A673 (cell line): ENCODE results near the gene MRPL50. TPM values are rescaled to one million over a fixed set of nuclear protein-coding genes. Genes with fewer than 3 reads are reported as not detected.

Experiments used
- BruUV-seq: library from RNA; stranded (reverse); fragments of 400-500 nt; replicated peaks from 2 replicates; lab custom pipeline; 2021; lab: Mats Ljungman, UMichigan
- CTCF ChIA-PET: fragments of 300-600 bp; sonication (Branson Sonifier 250); formaldehyde crosslinking; loops from one replicate; lab custom pipeline; 2022; ENCODE audit warnings: antibody characterized with exemption; lab: Charles Lee
- POLR2A ChIA-PET: fragments of 300-600 bp; sonication (Branson Sonifier 250); formaldehyde crosslinking; loops from one replicate; lab custom pipeline; 2022; ENCODE audit warnings: antibody characterized with exemption; ENCODE audit not compliant: low non-redundant PET; lab: Charles Lee
- DNase-seq: peaks from one replicate; pipeline ENCODE4 v3.0.0-alpha.2; 2015; ENCODE audit warnings: low spot score
- H3K27ac ChIP-seq: fragments of 200-600 bp; sonication (generic); 2 replicates; pipeline ENCODE4 v1.5.1; 2016; ENCODE audit warnings: mixed run types, low read depth, mild to moderate bottlenecking, mixed read lengths, antibody characterized with exemption, low read length; ENCODE audit not compliant: poor library complexity, severe bottlenecking
- H3K27me3 ChIP-seq: fragments of 200-600 bp; sonication (generic); replicated peaks from 2 replicates; pipeline ENCODE4 v1.6.1; 2017; ENCODE audit warnings: mixed run types, low read depth, mild to moderate bottlenecking, mixed read lengths, antibody characterized with exemption, low read length; ENCODE audit not compliant: insufficient read depth, poor library complexity
- H3K36me3 ChIP-seq: fragments of 200-600 bp; sonication (generic); 2 replicates; pipeline ENCODE4 v1.6.1; 2016; ENCODE audit warnings: mixed run types, mild to moderate bottlenecking, mixed read lengths, antibody characterized with exemption, low read length; ENCODE audit not compliant: insufficient read depth, poor library complexity, severe bottlenecking
- H3K4me1 ChIP-seq: fragments of 200-600 bp; sonication (generic); 2 replicates; pipeline ENCODE4 v1.6.1; 2017; ENCODE audit warnings: mixed run types, mild to moderate bottlenecking, mixed read lengths, antibody characterized with exemption, low read length; ENCODE audit not compliant: insufficient read depth, poor library complexity, severe bottlenecking
- H3K4me3 ChIP-seq: fragments of 200-600 bp; sonication (generic); 2 replicates; pipeline ENCODE4 v1.5.1; 2016; ENCODE audit warnings: low read depth, mixed run types, mild to moderate bottlenecking, mixed read lengths, low read length; ENCODE audit not compliant: poor library complexity, severe bottlenecking
- H3K9me3 ChIP-seq: fragments of 200-600 bp; sonication (generic); 2 replicates; pipeline ENCODE4 v1.6.1; 2016; ENCODE audit warnings: mixed run types, low read depth, mild to moderate bottlenecking, mixed read lengths, antibody characterized with exemption, low read length; ENCODE audit not compliant: poor library complexity, severe bottlenecking
- EZH2 ChIP-seq: fragments of 200-600 bp; sonication (generic); IDR thresholded peaks from 2 replicates; pipeline ENCODE4 v1.6.1; 2017; ENCODE audit warnings: borderline replicate concordance, low read depth, mild to moderate bottlenecking, mixed read lengths, antibody characterized with exemption, low read length; ENCODE audit not compliant: poor library complexity, severe bottlenecking
- intact Hi-C: fragments of 100-400 bp; cut with micrococcal nuclease; formaldehyde crosslinking; loops from one replicate; pipeline ENCODE4 v1.10.0; 2022; ENCODE audit not compliant: unreplicated experiment
- total RNA-seq: library from RNA; stranded (reverse); gene quantifications from 2 replicates; pipeline ENCODE4 v1.2.3, GENCODE V29; 2021
- TF ChIP-seq, protein P1 (sequence below): fragments of 300-800, 200-600 bp; sonication (generic); conservative IDR thresholded peaks from 2 replicates; pipeline ENCODE4 v1.5.1; 2017; ENCODE audit warnings: low read depth, mild to moderate bottlenecking, antibody characterized with exemption, low read length, moderate library complexity, mixed read lengths

MRPL50 gene
- total RNA-seq, 1 experiment from 2014 or later = 17.0 TPM

DNA sequence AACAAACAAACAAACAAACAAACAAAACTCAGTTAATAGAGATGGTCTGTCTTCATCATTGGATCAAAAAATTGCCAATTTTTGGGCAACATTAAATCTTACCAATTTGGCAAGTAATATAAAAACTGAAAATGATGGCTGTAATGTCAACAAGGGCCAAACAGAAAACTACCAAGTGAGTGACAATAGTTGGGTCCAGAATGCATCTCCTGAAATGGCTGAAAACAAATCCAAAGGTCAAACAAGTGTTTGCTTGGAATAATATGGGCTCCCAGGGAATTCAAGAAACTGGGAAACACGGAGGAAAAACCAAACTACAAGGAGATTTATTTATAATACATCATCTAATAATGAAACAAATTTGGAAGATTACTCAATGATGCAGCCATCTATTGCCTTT lies 38.7 kb downstream of the MRPL50 start:
- H3K36me3 ChIP-seq = no peaks in the 10 kb centered on the region
- no peak overlapping the region for H3K27ac ChIP-seq
- ChIA-PET CTCF (no interaction called here), POLR2A (no interaction called here)
- no TSS peak for BruUV-seq
- H3K27me3 ChIP-seq = no peaks in the 10 kb centered on the region
- no peak overlapping the region for H3K4me3 ChIP-seq
- no peaks in the 10 kb centered on the region for H3K9me3 ChIP-seq
- H3K4me1 ChIP-seq = no peaks in the 10 kb centered on the region
- intact Hi-C loops = no loop called here
- TF ChIP-seq EZH2 = no peak
- TF ChIP-seq, protein P1, sequence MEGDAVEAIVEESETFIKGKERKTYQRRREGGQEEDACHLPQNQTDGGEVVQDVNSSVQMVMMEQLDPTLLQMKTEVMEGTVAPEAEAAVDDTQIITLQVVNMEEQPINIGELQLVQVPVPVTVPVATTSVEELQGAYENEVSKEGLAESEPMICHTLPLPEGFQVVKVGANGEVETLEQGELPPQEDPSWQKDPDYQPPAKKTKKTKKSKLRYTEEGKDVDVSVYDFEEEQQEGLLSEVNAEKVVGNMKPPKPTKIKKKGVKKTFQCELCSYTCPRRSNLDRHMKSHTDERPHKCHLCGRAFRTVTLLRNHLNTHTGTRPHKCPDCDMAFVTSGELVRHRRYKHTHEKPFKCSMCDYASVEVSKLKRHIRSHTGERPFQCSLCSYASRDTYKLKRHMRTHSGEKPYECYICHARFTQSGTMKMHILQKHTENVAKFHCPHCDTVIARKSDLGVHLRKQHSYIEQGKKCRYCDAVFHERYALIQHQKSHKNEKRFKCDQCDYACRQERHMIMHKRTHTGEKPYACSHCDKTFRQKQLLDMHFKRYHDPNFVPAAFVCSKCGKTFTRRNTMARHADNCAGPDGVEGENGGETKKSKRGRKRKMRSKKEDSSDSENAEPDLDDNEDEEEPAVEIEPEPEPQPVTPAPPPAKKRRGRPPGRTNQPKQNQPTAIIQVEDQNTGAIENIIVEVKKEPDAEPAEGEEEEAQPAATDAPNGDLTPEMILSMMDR = no peak
- DNase-seq = no peak

DNA sequence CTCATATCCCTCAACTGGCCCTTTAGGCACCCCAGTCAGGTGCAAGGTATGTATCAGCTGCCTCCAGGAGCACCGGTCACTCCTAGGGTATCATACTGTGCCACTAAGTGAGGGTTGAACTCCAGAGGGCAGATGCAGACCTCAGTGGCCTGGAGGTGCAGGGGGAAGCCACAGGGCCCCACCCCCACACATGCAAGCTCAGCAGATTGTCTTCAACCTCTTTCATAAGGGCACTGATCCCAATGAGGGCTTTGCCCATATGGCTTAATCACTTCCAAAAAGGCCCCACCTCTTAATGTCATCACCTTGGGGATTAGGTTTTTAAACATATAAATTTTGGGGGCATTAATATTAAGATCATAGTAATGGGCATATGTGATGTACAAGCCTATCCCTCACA lies 41.8 kb downstream of the MRPL50 start:
- Histone ChIP-seq H3K4me3 (no peak overlapping the region), H3K4me1 (no peaks in the 10 kb centered on the region), H3K9me3 (no peaks in the 10 kb centered on the region), H3K27me3 (no peaks in the 10 kb centered on the region), H3K36me3 (no peaks in the 10 kb centered on the region), H3K27ac (no peak overlapping the region)
- no peak for DNase-seq
- TF ChIP-seq EZH2 = no peak
- TF ChIP-seq, protein P1 = no peak
- ChIA-PET CTCF (no interaction called here), POLR2A (no interaction called here)
- intact Hi-C loops = no loop called here
- BruUV-seq = no TSS peak

DNA sequence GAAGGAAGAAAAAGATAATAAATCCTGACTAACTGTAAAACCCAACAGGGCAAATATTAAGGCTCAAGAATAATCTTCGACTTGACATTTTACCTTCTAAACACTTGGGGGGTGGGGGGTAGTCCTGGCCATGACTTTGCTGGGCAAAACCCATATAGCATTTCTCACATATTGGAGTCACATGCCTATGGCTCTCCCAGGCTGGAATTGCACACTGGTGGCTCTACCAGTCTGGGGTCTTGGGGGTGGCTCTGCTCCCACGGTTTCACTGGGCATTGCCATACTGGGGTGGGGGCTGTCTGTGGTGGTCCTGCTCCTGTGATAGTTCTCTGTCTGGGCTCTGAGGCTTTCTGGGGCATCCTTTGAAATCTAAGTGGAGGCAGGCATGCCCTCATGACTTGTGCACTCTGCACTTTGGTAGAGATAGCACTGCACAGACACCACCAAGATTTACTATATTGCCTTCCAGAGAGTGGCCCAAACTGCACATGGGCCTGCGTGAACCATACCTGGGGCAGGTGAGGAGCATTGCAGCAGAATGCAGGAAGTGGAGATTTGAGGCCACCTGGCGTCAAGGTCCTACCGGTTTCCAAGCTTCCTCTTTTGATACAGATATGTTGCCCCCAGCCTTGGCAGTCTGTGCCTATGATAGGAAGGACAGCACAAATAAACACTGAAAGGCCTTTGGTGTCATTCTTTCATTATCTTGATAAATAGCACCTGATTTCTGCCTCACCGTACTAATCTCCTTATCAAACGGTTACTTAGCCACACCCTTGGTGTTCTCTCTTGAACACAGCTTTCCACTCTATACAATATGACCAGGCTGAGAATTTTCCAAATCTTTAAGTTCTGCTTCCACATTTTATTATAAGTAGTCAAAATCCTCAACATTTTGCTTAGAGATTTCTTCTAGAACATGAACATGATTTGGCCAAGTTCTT lies 43.4 kb downstream of the MRPL50 start:
- intact Hi-C loops = no loop called here
- ChIA-PET POLR2A (no interaction called here), CTCF (no interaction called here)
- Histone ChIP-seq H3K4me1 (no peaks in the 10 kb centered on the region), H3K4me3 (no peak overlapping the region), H3K9me3 (no peaks in the 10 kb centered on the region), H3K27ac (no peak overlapping the region), H3K27me3 (no peaks in the 10 kb centered on the region), H3K36me3 (no peaks in the 10 kb centered on the region)
- DNase-seq = no peak
- BruUV-seq = no TSS peak
- TF ChIP-seq EZH2 = no peak
- TF ChIP-seq, protein P1 = no peak
